Astrocyte (in vitro differentiated cells and primary cell): ENCODE data around the gene DNTT.

Experiments used
- EZH2 ChIP-seq: IDR thresholded peaks from 2 replicates; pipeline ENCODE4 v1.6.1; 2012; ENCODE audit warnings: mild to moderate bottlenecking, low read length, inconsistent platforms; ENCODE audit not compliant: insufficient read depth
- TF ChIP-seq, protein P1 (sequence below): IDR thresholded peaks from 2 replicates; pipeline ENCODE4 v1.5.1; 2011; ENCODE audit warnings: low read depth, mild to moderate bottlenecking, inconsistent platforms, low read length, moderate library complexity; ENCODE audit not compliant: insufficient read depth

DNA sequence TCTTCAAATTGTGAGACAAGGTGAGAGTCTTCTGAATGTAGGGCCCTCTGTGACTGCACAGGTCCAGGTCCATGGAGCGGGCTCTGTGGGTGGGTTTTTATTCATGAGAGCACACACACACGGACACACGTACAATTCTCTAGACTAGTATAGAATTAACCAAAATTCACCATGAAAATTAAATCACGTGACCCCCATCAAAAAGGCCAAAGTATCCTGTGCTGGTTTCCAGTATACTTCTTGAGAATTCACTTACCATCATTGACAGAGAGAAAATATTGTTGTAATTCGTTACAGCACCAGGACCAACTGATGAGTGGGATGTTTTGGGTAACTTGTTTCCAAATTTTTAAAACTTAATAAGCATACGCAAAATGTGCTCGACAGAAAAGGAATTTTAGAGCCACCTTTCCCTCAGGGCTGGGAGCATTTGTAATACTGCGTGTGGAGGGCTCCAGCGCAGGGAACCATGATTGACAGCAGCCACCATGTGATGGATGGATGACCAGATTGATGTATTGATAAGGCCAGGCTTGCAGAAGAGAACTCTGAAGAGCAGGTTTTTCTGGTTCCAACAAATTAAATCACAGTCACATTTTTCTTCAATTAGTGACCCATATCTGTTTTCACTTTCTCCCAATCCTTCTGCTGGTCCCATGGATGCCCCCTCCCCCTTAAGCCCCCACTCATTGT is 14.9 kb upstream of the DNTT start:
- TF ChIP-seq, protein P1, sequence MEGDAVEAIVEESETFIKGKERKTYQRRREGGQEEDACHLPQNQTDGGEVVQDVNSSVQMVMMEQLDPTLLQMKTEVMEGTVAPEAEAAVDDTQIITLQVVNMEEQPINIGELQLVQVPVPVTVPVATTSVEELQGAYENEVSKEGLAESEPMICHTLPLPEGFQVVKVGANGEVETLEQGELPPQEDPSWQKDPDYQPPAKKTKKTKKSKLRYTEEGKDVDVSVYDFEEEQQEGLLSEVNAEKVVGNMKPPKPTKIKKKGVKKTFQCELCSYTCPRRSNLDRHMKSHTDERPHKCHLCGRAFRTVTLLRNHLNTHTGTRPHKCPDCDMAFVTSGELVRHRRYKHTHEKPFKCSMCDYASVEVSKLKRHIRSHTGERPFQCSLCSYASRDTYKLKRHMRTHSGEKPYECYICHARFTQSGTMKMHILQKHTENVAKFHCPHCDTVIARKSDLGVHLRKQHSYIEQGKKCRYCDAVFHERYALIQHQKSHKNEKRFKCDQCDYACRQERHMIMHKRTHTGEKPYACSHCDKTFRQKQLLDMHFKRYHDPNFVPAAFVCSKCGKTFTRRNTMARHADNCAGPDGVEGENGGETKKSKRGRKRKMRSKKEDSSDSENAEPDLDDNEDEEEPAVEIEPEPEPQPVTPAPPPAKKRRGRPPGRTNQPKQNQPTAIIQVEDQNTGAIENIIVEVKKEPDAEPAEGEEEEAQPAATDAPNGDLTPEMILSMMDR, result no peak
- TF ChIP-seq EZH2, result no peak
